H1 (cell line): Measurements from ENCODE around the gene SLC52A1. TPM values are rescaled to one million over a fixed set of nuclear protein-coding genes. Genes with fewer than 3 reads are reported as not detected.

ENCODE experiments used
- CTCF ChIA-PET: fragments of 300-600 bp; sonication (Branson Sonifier 250); formaldehyde crosslinking; loops from one replicate; lab custom pipeline; 2021; ENCODE audit not compliant: partially characterized antibody; lab: Charles Lee
- POLR2A ChIA-PET: fragments of 300-600 bp; sonication (Branson Sonifier 250); formaldehyde crosslinking; loops from one replicate; lab custom pipeline; 2021; ENCODE audit warnings: inconsistent platforms; ENCODE audit not compliant: partially characterized antibody; lab: Charles Lee
- DNase-seq, 2 experiments: peaks; one replicate each; pipeline versions ENCODE4 v3.0.0 to v3.0.0-alpha.2; 2010 to 2022; ENCODE audit warnings: low spot score in 2 of 2, low read depth in 1 of 2, mixed read lengths in 1 of 2
- FAIRE-seq: peaks from 2 replicates; lab custom pipeline; 2011; peaks lifted over from hg19 to GRCh38; lab: Jason Lieb, UNC
- H2AFZ ChIP-seq: 2 replicates; pipeline ENCODE4 v1.8.1; 2012; ENCODE audit warnings: low read length, inconsistent platforms
- H2AK5ac ChIP-seq: 2 replicates; pipeline ENCODE4 v1.6.1; 2013; ENCODE audit warnings: low read depth, low read length
- H2BK120ac ChIP-seq: replicated peaks from 2 replicates; pipeline ENCODE3; 2013; ENCODE audit warnings: low read depth, low read length, inconsistent platforms
- H2BK12ac ChIP-seq: 2 replicates; pipeline ENCODE4 v1.6.1; 2013; ENCODE audit warnings: low read depth, low read length
- H2BK15ac ChIP-seq: 2 replicates; pipeline ENCODE4 v1.6.1; 2013; ENCODE audit warnings: low read length
- H2BK20ac ChIP-seq: 2 replicates; pipeline ENCODE4 v1.6.1; 2013; ENCODE audit warnings: low read length
- H2BK5ac ChIP-seq: 2 replicates; pipeline ENCODE4 v1.6.1; 2013; ENCODE audit warnings: low read depth, low read length
- H3K14ac ChIP-seq: 2 replicates; pipeline ENCODE4 v1.6.1; 2013; ENCODE audit warnings: inconsistent platforms; ENCODE audit not compliant: insufficient read length
- H3K18ac ChIP-seq: 2 replicates; pipeline ENCODE4 v1.6.1; 2013; ENCODE audit warnings: low read length; ENCODE audit errors: extremely low read depth
- H3K23ac ChIP-seq: 2 replicates; pipeline ENCODE4 v1.6.1; 2013; ENCODE audit warnings: inconsistent platforms; ENCODE audit not compliant: insufficient read length
- H3K23me2 ChIP-seq: 2 replicates; pipeline ENCODE4 v1.6.1; 2013; ENCODE audit warnings: low read depth, low read length
- H3K27ac ChIP-seq: 2 replicates; pipeline ENCODE4 v1.6.1; 2011; ENCODE audit warnings: low read depth, low read length, inconsistent platforms
- H3K27me3 ChIP-seq, 4 experiments: replicated peaks in 1 of 4; 1 replicate in 1 of 4; 2 replicates in 3 of 4; pipeline versions ENCODE4 v1.6.1 to v1.8.1; 2011 to 2013; ENCODE audit warnings: low read length in 3 of 4, mild to moderate bottlenecking in 3 of 4, inconsistent platforms in 2 of 4, mixed read lengths in 2 of 4, moderate library complexity in 1 of 4; ENCODE audit not compliant: control insufficient read depth in 3 of 4, insufficient read depth in 3 of 4; ENCODE audit errors: extremely low read depth in 1 of 4
- H3K36me3 ChIP-seq, 4 experiments: 2 replicates each; pipeline versions ENCODE4 v1.6.1 to v1.8.1; 2011 to 2013; ENCODE audit warnings: mild to moderate bottlenecking in 4 of 4, low read length in 3 of 4, moderate library complexity in 2 of 4, control low read depth in 1 of 4, inconsistent platforms in 1 of 4; ENCODE audit not compliant: insufficient read depth in 4 of 4, control insufficient read depth in 2 of 4
- H3K4ac ChIP-seq: replicated peaks from 2 replicates; pipeline ENCODE3; 2013; ENCODE audit warnings: low read length, low read depth, mixed read lengths, inconsistent platforms; ENCODE audit not compliant: insufficient read length
- H3K4me1 ChIP-seq, 4 experiments: replicated peaks in 1 of 4; 1 replicate in 1 of 4; 2 replicates in 3 of 4; pipeline versions ENCODE4 v1.6.1 to v1.8.1; 2011 to 2013; ENCODE audit warnings: low read length in 3 of 4, inconsistent platforms in 2 of 4, mixed read lengths in 1 of 4; ENCODE audit not compliant: insufficient read depth in 4 of 4, control insufficient read depth in 3 of 4
- H3K4me2 ChIP-seq, 2 experiments: 2 replicates each; pipeline versions ENCODE4 v1.6.1 to v1.8.1; 2011 to 2013; ENCODE audit warnings: low read depth in 2 of 2, low read length in 2 of 2, control low read depth in 1 of 2, inconsistent platforms in 1 of 2, mild to moderate bottlenecking in 1 of 2; ENCODE audit not compliant: insufficient read depth in 1 of 2
- H3K4me3 ChIP-seq, 4 experiments: fragments of 200-600, 300-600 bp in 1 of 4; sonication (generic), shearing (Covaris generic), sonication (Bioruptor Twin) in 1 of 4; 2 replicates each; pipeline versions ENCODE4 v1.5.1 to v1.8.1; 2011 to 2016; ENCODE audit warnings: low read length in 4 of 4, low read depth in 3 of 4, control low read depth in 2 of 4, inconsistent platforms in 2 of 4, mild to moderate bottlenecking in 2 of 4, mixed read lengths in 1 of 4, moderate library complexity in 1 of 4; ENCODE audit not compliant: insufficient read depth in 2 of 4; ENCODE audit errors: extremely low read depth in 1 of 4
- H3K56ac ChIP-seq: replicated peaks from 2 replicates; pipeline ENCODE3; 2013; ENCODE audit warnings: low read depth, mild to moderate bottlenecking, mixed read lengths, low read length, inconsistent platforms; ENCODE audit not compliant: insufficient read length
- H3K79me1 ChIP-seq: 2 replicates; pipeline ENCODE4 v1.6.1; 2013; ENCODE audit warnings: low read depth, low read length, control low read depth
- H3K79me2 ChIP-seq, 2 experiments: 2 replicates each; pipeline versions ENCODE4 v1.6.1 to v1.8.1; 2012 to 2013; ENCODE audit warnings: low read length in 2 of 2, mild to moderate bottlenecking in 2 of 2, inconsistent platforms in 1 of 2; ENCODE audit not compliant: insufficient read depth in 2 of 2, control insufficient read depth in 1 of 2
- H3K9ac ChIP-seq, 4 experiments: replicated peaks in 1 of 4; 1 replicate in 1 of 4; 2 replicates in 3 of 4; pipeline versions ENCODE4 v1.6.1 to v1.8.1; 2011 to 2013; ENCODE audit warnings: low read depth in 3 of 4, low read length in 3 of 4, control low read depth in 2 of 4, mild to moderate bottlenecking in 2 of 4, moderate library complexity in 2 of 4, inconsistent platforms in 1 of 4; ENCODE audit errors: extremely low read depth in 1 of 4
- H3K9me3 ChIP-seq, 2 experiments: 2 replicates each; pipeline versions ENCODE4 v1.6.1 to v1.8.1; 2012 to 2013; ENCODE audit warnings: mild to moderate bottlenecking in 2 of 2, moderate library complexity in 2 of 2, control low read depth in 1 of 2, inconsistent platforms in 1 of 2, low read depth in 1 of 2, low read length in 1 of 2, mixed read lengths in 1 of 2; ENCODE audit not compliant: insufficient read depth in 2 of 2
- H4K20me1 ChIP-seq, 2 experiments: replicated peaks in 1 of 2; 2 replicates each; pipeline versions ENCODE3 to v1.8.1; 2011 to 2013; ENCODE audit warnings: inconsistent platforms in 2 of 2, low read length in 2 of 2, mild to moderate bottlenecking in 1 of 2; ENCODE audit not compliant: insufficient read depth in 2 of 2, control insufficient read depth in 1 of 2
- H4K5ac ChIP-seq: 2 replicates; pipeline ENCODE4 v1.6.1; 2013; ENCODE audit warnings: low read length, low read depth, mixed read lengths, inconsistent platforms; ENCODE audit not compliant: insufficient read length
- H4K8ac ChIP-seq: 2 replicates; pipeline ENCODE4 v1.8.0; 2013; ENCODE audit warnings: mild to moderate bottlenecking, moderate library complexity, low read length, inconsistent platforms; ENCODE audit not compliant: insufficient read depth; ENCODE audit errors: extremely low read depth
- H4K91ac ChIP-seq: replicated peaks from 2 replicates; pipeline ENCODE3; 2013; ENCODE audit warnings: low read length, mixed read lengths, inconsistent platforms; ENCODE audit not compliant: insufficient read length
- BACH1 ChIP-seq: IDR thresholded peaks from 2 replicates; pipeline ENCODE4 v1.6.1; 2012; ENCODE audit warnings: low read length, improper control_type of control experiment
- BRCA1 ChIP-seq: IDR thresholded peaks from 2 replicates; pipeline ENCODE4 v1.6.1; 2012; ENCODE audit warnings: low read depth, low read length, improper control_type of control experiment
- CHD2 ChIP-seq: IDR thresholded peaks from 2 replicates; pipeline ENCODE4 v1.6.1; 2012; ENCODE audit warnings: low read length, improper control_type of control experiment
- CREB1 ChIP-seq: IDR thresholded peaks from 2 replicates; pipeline ENCODE4 v1.6.1; 2012; ENCODE audit warnings: inconsistent platforms
- EP300 ChIP-seq, 2 experiments: IDR thresholded peaks; 1 replicate in 1 of 2; 2 replicates in 1 of 2; pipeline ENCODE4 v1.6.1; 2011 to 2012; ENCODE audit warnings: low read depth in 2 of 2, low read length in 2 of 2, mild to moderate bottlenecking in 2 of 2, borderline replicate concordance in 1 of 2, inconsistent platforms in 1 of 2, moderate library complexity in 1 of 2
- FOSL1 ChIP-seq: IDR thresholded peaks from 2 replicates; pipeline ENCODE4 v1.6.1; 2011; ENCODE audit warnings: mild to moderate bottlenecking, low read depth, low read length, moderate library complexity; ENCODE audit not compliant: insufficient read depth
- GTF2F1 ChIP-seq: IDR thresholded peaks from 2 replicates; pipeline ENCODE4 v1.6.1; 2012; ENCODE audit warnings: low read depth, low read length, improper control_type of control experiment, borderline replicate concordance
- HDAC6 ChIP-seq: IDR thresholded peaks from one replicate; pipeline ENCODE4 v1.7.1; 2012; ENCODE audit warnings: low read depth, mild to moderate bottlenecking, inconsistent platforms, low read length, moderate library complexity
- JUN ChIP-seq: IDR thresholded peaks from 2 replicates; pipeline ENCODE4 v1.6.1; 2011; ENCODE audit warnings: low read depth, mild to moderate bottlenecking, improper control_type of control experiment, low read length
- JUND ChIP-seq: IDR thresholded peaks from 2 replicates; pipeline ENCODE4 v1.6.1; 2011; ENCODE audit warnings: mild to moderate bottlenecking, improper control_type of control experiment, low read length
- KDM1A ChIP-seq: fragments of 200-600, 300-600 bp; sonication (generic); IDR thresholded peaks from 2 replicates; pipeline ENCODE4 v1.7.1; 2016; ENCODE audit warnings: mild to moderate bottlenecking, low read length, borderline replicate concordance
- NANOG ChIP-seq: IDR thresholded peaks from 2 replicates; pipeline ENCODE4 v1.6.1; 2011; ENCODE audit warnings: low read length, low read depth, mild to moderate bottlenecking, inconsistent platforms; ENCODE audit not compliant: insufficient read depth, poor library complexity, severe bottlenecking
- POLR2AphosphoS5 ChIP-seq: IDR thresholded peaks from 2 replicates; pipeline ENCODE4 v1.6.1; 2011; ENCODE audit warnings: low read depth, low read length
- TBP ChIP-seq: IDR thresholded peaks from 2 replicates; pipeline ENCODE4 v1.6.1; 2011; ENCODE audit warnings: low read depth, low read length, improper control_type of control experiment
- WGBS, 2 experiments: shearing (Covaris generic) in 1 of 2; methylation state at CpG; one replicate each; pipeline versions ENCODE4 v1.1.6 to v1.1.7; 2013 to 2015; ENCODE audit warnings: low lambda C conversion rate in 2 of 2, mixed read lengths in 2 of 2, inconsistent platforms in 1 of 2, low coverage in 1 of 2, missing lambda C conversion rate in 1 of 2; ENCODE audit not compliant: insufficient replicate concordance in 2 of 2, insufficient coverage in 1 of 2, insufficient read length in 1 of 2; ENCODE audit errors: extremely low coverage in 1 of 2, missing lambda C conversion rate in 1 of 2; 5-methylcytosine and 5-hydroxymethylcytosine counted together
- polyA plus RNA-seq, 7 experiments: library from polyadenylated mRNA; depleted of rRNA in 3 of 7; stranded (reverse) in 5 of 7; unstranded in 2 of 7; fragments of >200 nt in 5 of 7; fragments of 200-250 nt in 2 of 7; gene quantifications; 1 replicate in 5 of 7; 2 replicates in 1 of 7; 4 replicates in 1 of 7; pipeline versions ENCODE4 v1.2.1 to v1.2.3, GENCODE V29; 2011 to 2013; ENCODE audit warnings: missing spikeins in 2 of 7, mixed read lengths in 2 of 7
- total RNA-seq: library from RNA; stranded (reverse); fragmentation: NEBNext Ultra II Directional; extraction: Animal tissue kit (Norgen Biotek cat#: 25700); gene quantifications from 2 replicates; pipeline ENCODE4 v1.2.1, GENCODE V29; 2021

SLC52A1 gene
- total and polyA plus RNA-seq, 2 of the 8 experiments (the other 6 are each of a cell fraction or from before 2014, with no cell fraction given) = 0.61 to 0.67 TPM

DNA sequence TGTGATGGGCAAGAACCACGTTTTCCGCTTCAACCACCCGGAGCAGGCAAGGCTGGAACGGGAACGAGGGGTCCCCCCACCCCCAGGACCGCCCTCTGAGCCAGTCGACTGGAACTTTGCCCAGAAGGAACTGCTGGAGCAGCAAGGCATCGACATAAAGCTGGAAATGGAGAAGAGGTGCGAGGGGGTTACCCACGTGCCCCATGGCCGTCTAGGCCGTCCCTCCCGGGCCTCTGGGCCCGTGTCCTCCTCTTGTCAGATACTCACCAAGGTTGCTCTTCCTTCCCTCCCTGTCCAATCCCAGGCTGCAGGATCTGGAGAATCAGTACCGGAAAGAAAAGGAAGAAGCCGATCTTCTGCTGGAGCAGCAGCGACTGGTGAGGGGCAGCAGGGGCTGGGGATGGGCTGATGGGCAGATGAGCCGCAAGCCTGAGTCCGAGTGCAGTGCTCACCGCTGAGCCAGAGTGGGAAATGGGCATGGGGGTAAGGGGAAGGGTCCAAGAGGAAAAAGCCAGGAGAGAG, 14.7 kb downstream of the SLC52A1 start:
- H3K14ac ChIP-seq = no peak overlapping the region
- ChIA-PET CTCF (interaction anchor here (1.2 to 5.4 kb wide), 4 partner anchors 10 to 43 kb away, joined by 3 to 21 read pairs (median 12); no protein-coding TSS in a partner anchor), POLR2A (interaction anchor here (0.9 to 2.1 kb wide), 4 partner anchors 14 to 84 kb away, joined by 3 to 8 read pairs (median 4); no protein-coding TSS in a partner anchor)
- TF ChIP-seq JUND = no peak
- TF ChIP-seq CHD2 = no peak
- TF ChIP-seq JUN = no peak
- TF ChIP-seq BRCA1 = no peak
- TF ChIP-seq EP300 (IDR thresholded peaks at IDR 0.05; ENCODE audit: borderline replicate concordance in 1 of 2, low read depth in 2 of 2, low read length in 2 of 2) = no peak
- no peak for TF ChIP-seq NANOG
- TF ChIP-seq KDM1A = no peak
- TF ChIP-seq POLR2AphosphoS5 = no peak
- no peak for TF ChIP-seq TBP
- no peak for TF ChIP-seq GTF2F1
- no peak for TF ChIP-seq HDAC6
- no peak for TF ChIP-seq CREB1
- no peak for TF ChIP-seq BACH1
- TF ChIP-seq FOSL1 = no peak

More for the DNA sequence above, 14.7 kb downstream of the SLC52A1 start:
- Histone ChIP-seq H3K23me2 (no peaks in the 10 kb centered on the region), H3K4me3 (no peak overlapping the region), H2BK5ac (no peak overlapping the region), H3K4ac (no peak overlapping the region), H2AFZ (no peak overlapping the region), H3K56ac (no peak overlapping the region), H4K20me1 (peaks cover 0 to 5% of the 10 kb centered on the region in 2 experiments), H3K79me1 (no peaks in the 10 kb centered on the region), H2BK120ac (no peak overlapping the region), H2AK5ac (no peak overlapping the region), H4K8ac (no peak overlapping the region), H4K91ac (no peak overlapping the region), H3K9ac (no peak overlapping the region), H3K4me1 (no peaks in the 10 kb centered on the region), H3K27ac (no peak overlapping the region), H3K9me3 (no peaks in the 10 kb centered on the region), H3K18ac (no peak overlapping the region), H3K79me2 (no peaks in the 10 kb centered on the region), H3K36me3 (peaks cover 10 to 47% (median 29%) of the 10 kb centered on the region in 4 experiments), H2BK20ac (no peak overlapping the region), H2BK15ac (no peak overlapping the region), H3K27me3 (no peaks in the 10 kb centered on the region), H3K4me2 (no peak overlapping the region), H3K23ac (no peak overlapping the region), H4K5ac (no peak overlapping the region), H2BK12ac (no peak overlapping the region)
- DNase-seq (no peak), FAIRE-seq (no peak)
- 86% methylated on average over 18 of the region's 20 CpGs; no CpG with 5 or more reads in 1 of the 2 experiments for WGBS, 2 experiments
